Measurements from ENCODE around the gene CYB561A3.
"Not testable (repeated sequence)": the region's sequence is repeated elsewhere in the genome, so short reads cannot be mapped to it uniquely, and the experiment has no call there.

The CYB561A3 gene, protein sequence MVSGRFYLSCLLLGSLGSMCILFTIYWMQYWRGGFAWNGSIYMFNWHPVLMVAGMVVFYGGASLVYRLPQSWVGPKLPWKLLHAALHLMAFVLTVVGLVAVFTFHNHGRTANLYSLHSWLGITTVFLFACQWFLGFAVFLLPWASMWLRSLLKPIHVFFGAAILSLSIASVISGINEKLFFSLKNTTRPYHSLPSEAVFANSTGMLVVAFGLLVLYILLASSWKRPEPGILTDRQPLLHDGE

DNA sequence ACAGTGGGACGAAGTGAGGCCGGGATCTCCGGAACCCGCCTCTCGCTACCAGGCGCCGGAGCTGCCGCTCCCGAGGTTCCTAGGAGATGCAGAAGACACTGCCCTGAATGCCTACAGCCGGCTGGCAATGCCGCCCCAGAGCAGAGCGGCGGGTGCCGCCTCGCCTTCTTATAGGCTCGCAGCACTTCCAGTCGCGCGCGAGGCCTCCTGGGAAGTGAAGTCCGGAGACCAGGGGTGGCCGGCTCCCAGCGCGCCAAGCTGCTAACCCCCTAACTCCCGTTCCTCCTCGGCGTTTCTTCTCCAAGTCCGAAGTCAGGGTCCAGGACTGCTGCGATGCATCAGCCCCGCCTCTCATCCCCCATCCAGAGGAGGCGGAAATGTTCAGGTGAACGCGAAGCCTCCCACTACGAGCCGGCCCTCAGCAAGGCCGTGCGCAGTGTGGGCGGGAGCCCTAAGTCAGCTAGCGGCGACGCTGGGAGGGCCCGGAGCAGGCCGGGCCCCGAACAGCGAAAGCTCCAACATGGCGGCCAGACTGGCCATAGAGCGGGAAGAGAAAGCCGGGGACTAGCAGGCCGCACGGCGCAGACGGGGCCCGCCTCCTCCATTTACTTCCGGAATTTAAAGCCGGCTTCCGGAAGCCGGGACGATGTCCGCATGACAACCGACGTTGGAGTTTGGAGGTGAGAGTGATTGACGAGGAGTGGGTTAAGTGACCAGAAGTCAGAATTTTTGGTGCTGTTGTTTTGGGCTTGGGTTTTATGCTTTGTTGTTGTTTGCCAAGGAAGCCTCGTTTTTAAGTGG is at the start of gene CYB561A3, which contains the start of gene TMEM138:
TSS of gene CYB561A3 (minus strand) at position 142 of the 801 bp plus-strand sequence. CDS start 5,169 bp downstream, outside the sequence.
TSS of gene TMEM138 (plus strand) at position 634 of the 801 bp plus-strand sequence. CDS start 2,017 bp downstream, outside the sequence.
- Mint-ChIP-seq H3K4me3 (peak within 1 kb of the TSS; percentile 97), H3K27ac (peak within 1 kb of the TSS; percentile 95), H3K9me3 (no peaks in the 10 kb centered on the region), H3K36me3 (peaks cover 1% of the 10 kb centered on the region), H3K4me1 (peaks cover 31% of the 10 kb centered on the region), H3K27me3 (no peaks in the 10 kb centered on the region)
- peak; percentile 70 for ATAC-seq (ENCODE audit: low read depth)
- peak; percentile 79 to 84 for DNase-seq (ENCODE audit: low spot score in 2 of 2)

DNA sequence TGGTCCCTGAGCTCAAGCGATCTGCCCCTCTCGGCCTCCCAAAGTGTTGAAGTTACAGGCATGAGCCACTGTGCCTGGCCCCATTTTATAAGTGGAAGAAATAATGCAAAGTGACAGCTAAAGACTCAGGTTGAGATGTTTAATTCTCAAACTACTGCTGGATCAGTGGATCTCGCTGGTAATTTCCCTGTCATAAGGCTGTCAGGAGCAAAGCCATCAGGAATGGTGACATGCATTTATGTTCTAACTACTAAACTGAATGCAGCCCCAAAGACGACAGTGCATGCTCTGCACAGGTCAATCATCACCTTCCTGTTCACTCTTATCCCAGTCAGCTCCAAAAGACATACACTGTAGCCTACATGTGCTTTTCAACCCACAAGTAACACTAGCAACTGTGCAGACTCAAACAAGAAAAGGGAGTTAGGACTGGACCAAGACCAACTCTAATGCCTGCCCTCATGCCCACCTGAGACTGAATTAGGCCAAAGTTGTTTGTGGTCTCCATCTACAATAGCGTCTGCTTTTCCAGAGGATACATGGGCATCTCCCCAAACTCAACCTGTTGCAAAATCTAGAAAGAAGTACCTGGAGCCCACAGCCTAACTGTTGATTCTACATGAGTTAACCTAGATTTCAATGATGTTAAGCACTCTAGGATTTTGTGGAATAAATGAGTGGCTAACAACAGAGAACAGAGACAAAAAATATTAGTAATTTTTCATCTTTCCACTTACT is 45.5 kb upstream of the CYB561A3 start:
- H3K27me3 Mint-ChIP-seq, result no peaks in the 10 kb centered on the region
- no peaks in the 10 kb centered on the region for H3K9me3 Mint-ChIP-seq
- DNase-seq (ENCODE audit: low spot score in 2 of 2), result no peak
- no peak overlapping the region for H3K4me3 Mint-ChIP-seq
- no peaks in the 10 kb centered on the region for H3K4me1 Mint-ChIP-seq
- peaks cover 32% of the 10 kb centered on the region for H3K36me3 Mint-ChIP-seq
- no peak for ATAC-seq (ENCODE audit: low read depth)
- H3K27ac Mint-ChIP-seq, result no peak overlapping the region

DNA sequence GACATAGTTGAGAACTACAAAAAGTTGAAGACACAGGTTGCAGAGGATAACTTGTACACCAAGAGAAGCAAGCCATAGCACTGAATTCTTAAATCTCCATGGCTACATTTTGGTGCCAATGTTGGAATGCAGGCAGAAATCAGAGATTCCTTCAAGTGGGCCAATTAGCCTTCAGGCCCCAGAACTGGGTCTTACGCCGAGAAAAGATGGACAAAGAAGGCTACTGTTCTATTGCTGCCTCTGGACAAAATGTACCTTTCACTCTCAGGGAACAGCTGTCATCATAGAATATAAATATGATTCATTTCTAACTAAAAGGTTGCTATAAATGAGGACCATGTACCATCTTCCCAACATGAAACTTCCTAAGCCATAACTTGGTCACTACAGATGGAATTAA is 44.4 kb upstream of the CYB561A3 start:
- no peaks in the 10 kb centered on the region for H3K27me3 Mint-ChIP-seq
- H3K27ac Mint-ChIP-seq, result no peak overlapping the region
- no peak for ATAC-seq (ENCODE audit: low read depth)

DNA sequence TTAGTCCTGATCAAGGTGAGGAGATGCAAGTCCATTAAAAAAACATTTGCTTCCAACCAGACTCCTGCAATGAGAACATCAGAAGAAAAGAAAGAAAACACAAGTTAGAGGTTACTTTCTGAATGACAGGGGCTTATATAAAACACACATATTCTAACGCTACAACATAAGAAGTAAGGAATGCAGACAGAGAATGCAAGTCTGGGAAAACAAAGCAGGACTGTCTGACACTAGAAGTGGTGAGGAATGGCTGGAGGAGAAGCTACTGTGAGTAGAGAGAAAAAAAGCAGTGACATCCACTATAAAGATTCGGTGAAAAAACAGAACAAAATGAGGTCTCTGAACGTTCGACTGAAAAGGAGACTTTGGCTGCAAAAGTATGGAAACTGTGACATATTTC is 43.0 kb upstream of the CYB561A3 start:
- H3K4me3 Mint-ChIP-seq, result no peak overlapping the region
- DNase-seq (ENCODE audit: low spot score in 2 of 2), result no peak
- H3K4me1 Mint-ChIP-seq, result peaks cover 5% of the 10 kb centered on the region
- H3K36me3 Mint-ChIP-seq, result peaks cover 28% of the 10 kb centered on the region
- no peaks in the 10 kb centered on the region for H3K27me3 Mint-ChIP-seq
- no peak for ATAC-seq (ENCODE audit: low read depth)
- peak overlapping the region; percentile 46 for H3K27ac Mint-ChIP-seq
- no peaks in the 10 kb centered on the region for H3K9me3 Mint-ChIP-seq

More for the DNA sequence above, 44.4 kb upstream of the CYB561A3 start:
- no peak for DNase-seq (ENCODE audit: low spot score in 2 of 2)
- Mint-ChIP-seq H3K9me3 (no peaks in the 10 kb centered on the region), H3K4me3 (no peak overlapping the region), H3K36me3 (peaks cover 24% of the 10 kb centered on the region), H3K4me1 (no peaks in the 10 kb centered on the region)

DNA sequence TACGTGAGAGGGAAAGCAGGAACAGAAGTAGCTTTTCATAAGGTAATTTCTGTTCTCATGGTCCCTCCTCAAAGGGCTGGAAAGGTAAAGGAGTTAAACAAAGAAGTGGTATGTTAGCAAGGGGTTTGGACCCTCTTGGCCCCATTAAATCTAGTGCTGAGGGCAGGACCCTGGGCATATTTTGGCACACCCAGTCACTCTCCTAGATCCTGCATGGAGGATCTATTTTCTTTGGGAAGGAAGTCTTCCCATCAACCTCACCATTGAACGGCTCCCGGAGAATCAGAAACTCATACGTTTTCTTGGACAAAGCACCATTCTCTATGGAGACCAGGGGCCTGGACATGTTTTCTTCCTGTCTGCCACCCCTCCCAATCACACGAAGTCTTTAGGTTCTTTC is 42.4 kb upstream of the CYB561A3 start:
- peaks cover 28% of the 10 kb centered on the region for H3K36me3 Mint-ChIP-seq

DNA sequence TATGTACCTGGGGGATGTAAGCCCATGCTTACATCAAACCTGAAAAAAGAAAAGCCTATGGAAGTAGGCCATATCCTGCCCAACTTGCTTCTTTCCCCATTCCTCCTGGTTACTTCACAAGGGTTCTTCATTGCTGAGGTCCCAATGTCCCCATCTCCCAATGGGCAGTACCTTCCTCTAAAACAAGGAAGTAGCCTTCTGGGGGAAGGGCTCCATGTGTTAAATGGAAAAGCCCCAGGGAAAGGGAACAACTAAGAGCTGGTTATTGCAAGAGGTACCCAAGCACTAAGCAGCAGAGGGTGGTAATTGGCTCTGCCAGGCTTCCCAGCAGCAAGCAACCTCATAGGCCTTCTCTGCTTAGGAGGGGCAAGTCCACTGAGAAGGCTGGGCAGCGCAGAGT is 42.0 kb upstream of the CYB561A3 start:
- DNase-seq (ENCODE audit: low spot score in 2 of 2) (no peak), ATAC-seq (ENCODE audit: low read depth) (no peak)
- no peak overlapping the region for H3K4me3 Mint-ChIP-seq
- peaks cover 5% of the 10 kb centered on the region for H3K4me1 Mint-ChIP-seq
- H3K27me3 Mint-ChIP-seq, result no peaks in the 10 kb centered on the region
- peaks cover 30% of the 10 kb centered on the region for H3K36me3 Mint-ChIP-seq
- no peaks in the 10 kb centered on the region for H3K9me3 Mint-ChIP-seq
- no peak overlapping the region for H3K27ac Mint-ChIP-seq

More for the DNA sequence above, 42.4 kb upstream of the CYB561A3 start:
- Mint-ChIP-seq H3K27ac (no peak overlapping the region), H3K9me3 (no peaks in the 10 kb centered on the region), H3K4me1 (peaks cover 5% of the 10 kb centered on the region), H3K27me3 (no peaks in the 10 kb centered on the region), H3K4me3 (no peak overlapping the region)
- no peak for ATAC-seq (ENCODE audit: low read depth)
- no peak for DNase-seq (ENCODE audit: low spot score in 2 of 2)

DNA sequence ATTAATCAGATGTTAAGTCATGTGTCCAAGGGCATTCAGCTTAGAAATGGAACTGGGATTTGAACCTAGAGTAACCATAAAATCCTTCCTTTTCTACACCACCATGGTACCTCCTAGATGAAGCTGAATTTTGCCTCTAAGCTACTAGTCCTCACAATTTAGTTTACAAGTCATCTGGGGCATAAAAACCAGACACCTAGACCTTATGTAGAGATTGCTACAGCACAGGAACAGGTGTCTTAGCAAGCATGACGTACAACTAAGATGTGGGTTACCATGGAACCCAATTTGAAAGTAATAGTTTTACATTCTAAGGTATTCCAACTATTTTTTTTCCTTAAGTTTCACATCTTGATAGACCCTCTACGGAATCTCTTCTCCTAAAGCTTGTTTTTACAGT is 39.9 kb upstream of the CYB561A3 start:
- peaks cover 26% of the 10 kb centered on the region for H3K36me3 Mint-ChIP-seq
- H3K4me1 Mint-ChIP-seq, result peaks cover 5% of the 10 kb centered on the region
- no peak overlapping the region for H3K27ac Mint-ChIP-seq
- no peaks in the 10 kb centered on the region for H3K27me3 Mint-ChIP-seq
- DNase-seq (ENCODE audit: low spot score in 2 of 2) (no peak), ATAC-seq (ENCODE audit: low read depth) (no peak)
- H3K4me3 Mint-ChIP-seq, result no peak overlapping the region
- H3K9me3 Mint-ChIP-seq, result no peaks in the 10 kb centered on the region

DNA sequence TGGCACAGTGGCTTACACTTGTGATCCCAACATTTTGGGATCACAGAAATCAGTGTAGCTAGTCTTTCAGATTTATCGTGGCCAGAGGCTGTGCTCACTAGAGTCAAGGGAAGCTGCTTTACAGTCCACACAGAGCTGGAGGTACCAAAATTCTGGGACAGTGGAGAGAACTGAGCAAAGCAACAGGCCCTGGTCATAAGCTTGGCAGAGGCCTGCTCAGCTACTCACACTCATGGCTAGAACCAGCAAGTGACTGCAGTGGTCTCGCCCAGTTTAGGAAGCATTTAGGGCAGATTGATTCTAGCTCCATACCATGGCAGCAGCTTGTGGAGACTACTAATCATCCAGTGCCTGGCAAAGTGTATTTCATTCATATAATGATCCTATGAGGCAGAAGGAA is 39.5 kb upstream of the CYB561A3 start:
- no peaks in the 10 kb centered on the region for H3K9me3 Mint-ChIP-seq
- H3K36me3 Mint-ChIP-seq, result peaks cover 26% of the 10 kb centered on the region
- no peak for DNase-seq (ENCODE audit: low spot score in 2 of 2)
- no peak for ATAC-seq (ENCODE audit: low read depth)
- H3K4me3 Mint-ChIP-seq, result no peak overlapping the region
- H3K27me3 Mint-ChIP-seq, result no peaks in the 10 kb centered on the region
- peaks cover 5% of the 10 kb centered on the region for H3K4me1 Mint-ChIP-seq
- no peak overlapping the region for H3K27ac Mint-ChIP-seq

DNA sequence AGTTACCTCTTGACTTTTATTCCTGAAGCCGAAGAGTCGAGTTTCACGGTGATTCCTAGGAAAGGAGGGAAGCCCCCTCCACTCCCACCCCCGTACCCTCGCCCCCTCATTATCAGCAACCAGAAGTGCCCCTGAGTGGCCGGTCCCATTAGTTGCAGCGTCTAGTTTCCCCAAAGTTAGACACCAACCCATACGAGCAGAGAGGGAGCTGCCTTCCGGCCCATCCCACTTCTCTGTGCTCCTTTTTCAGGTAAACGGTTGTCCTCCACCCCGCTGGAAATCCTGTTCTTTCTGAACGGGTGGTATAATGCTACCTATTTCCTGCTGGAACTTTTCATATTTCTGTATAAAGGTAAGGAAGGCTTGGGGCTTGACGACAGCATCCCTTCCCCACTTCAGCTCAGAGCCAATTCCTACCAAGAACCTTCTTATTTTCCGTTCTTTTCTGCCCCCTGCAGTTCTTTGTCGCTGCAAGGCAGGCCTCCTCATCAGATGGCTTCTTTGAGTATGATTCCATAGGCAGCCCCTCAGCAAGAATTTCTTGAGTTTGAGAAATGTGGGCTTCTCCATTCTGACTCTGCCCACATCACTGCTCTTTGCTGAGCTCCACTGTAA is 31.4 kb upstream of the CYB561A3 start:
- Mint-ChIP-seq H3K36me3 (peaks cover 11% of the 10 kb centered on the region), H3K27me3 (no peaks in the 10 kb centered on the region), H3K9me3 (no peaks in the 10 kb centered on the region), H3K4me3 (peak overlapping the region; percentile 98), H3K27ac (peak overlapping the region; percentile 96), H3K4me1 (peaks cover 16% of the 10 kb centered on the region)
- DNase-seq (ENCODE audit: low spot score in 2 of 2) (peak in 1 of 2 donors; percentile 8), ATAC-seq (ENCODE audit: low read depth) (peak; percentile 51)

DNA sequence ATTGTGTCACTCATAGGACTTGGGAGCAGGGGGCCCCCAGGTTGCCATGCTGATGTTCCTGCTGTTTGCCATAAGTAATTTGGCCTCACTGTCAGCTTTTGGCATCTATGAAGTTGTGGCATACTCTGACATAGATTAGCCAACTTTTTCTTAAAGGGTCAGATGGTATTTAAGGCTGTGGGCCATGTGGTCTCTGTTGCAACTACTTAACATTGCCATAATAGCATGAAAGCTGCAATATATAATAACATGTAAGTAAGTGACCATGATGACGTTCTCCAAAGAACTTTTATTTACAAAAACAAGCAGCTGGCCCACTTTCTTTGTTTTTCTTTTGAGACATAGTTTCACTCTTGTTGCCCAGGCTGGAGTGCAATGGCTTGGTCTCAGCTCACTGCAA is 28.5 kb upstream of the CYB561A3 start:
- H3K27ac Mint-ChIP-seq, result no peak overlapping the region
- peaks cover 22% of the 10 kb centered on the region for H3K4me1 Mint-ChIP-seq
- DNase-seq (ENCODE audit: low spot score in 2 of 2) (no peak), ATAC-seq (ENCODE audit: low read depth) (no peak)
- H3K36me3 Mint-ChIP-seq, result peaks cover 4% of the 10 kb centered on the region
- no peaks in the 10 kb centered on the region for H3K27me3 Mint-ChIP-seq
- no peak overlapping the region for H3K4me3 Mint-ChIP-seq
- H3K9me3 Mint-ChIP-seq, result no peaks in the 10 kb centered on the region

DNA sequence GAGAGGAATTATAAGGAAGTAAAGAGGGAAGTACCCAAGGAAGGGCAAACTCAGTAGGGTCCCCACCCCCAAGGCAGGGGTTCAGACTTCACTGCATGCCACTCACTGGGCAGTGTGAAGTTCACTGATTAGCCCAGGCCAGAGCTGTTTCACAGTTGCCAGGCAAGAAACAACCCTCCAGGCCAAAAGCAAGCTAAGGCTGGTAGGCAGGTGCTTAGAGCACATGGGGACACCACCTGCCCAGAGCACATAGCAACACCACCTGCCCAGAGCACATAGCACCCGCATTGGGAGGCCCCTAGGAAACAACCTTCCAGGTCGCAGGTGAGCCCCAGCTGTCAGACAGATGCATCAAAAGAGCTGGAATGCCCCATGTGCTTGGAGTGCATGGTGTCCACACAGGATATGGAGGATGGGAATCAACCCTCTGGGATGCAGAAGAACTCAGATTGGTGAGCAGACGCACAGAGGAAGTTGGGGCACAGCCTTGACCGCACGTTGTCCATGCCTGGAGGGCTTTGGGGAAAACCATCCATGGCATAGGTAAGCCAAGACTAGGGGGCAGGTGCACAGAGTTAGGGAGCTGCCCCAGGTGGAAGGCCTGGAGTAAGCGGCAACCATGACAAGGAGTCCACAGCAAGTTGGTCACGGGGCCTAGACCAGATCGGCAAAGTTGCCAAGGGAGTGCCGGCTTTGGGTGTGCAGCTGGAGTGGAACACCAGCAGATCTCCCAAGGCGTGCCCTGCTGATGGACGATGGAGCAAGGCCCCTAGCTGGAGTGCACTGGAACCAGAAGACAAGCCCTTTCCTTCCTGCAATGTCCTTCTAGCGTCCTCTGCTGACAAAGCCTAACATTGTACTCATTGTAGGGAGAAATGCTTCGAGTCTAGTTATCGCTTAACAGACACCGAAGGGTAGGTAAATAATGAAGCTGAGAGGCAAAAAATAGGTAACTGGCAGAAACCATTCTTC is 22.9 kb upstream of the CYB561A3 start:
- H3K36me3 Mint-ChIP-seq, result no peaks in the 10 kb centered on the region
- H3K4me1 Mint-ChIP-seq, result peaks cover 9% of the 10 kb centered on the region
- H3K27me3 Mint-ChIP-seq, result no peaks in the 10 kb centered on the region
- DNase-seq (ENCODE audit: low spot score in 2 of 2) (no peak), ATAC-seq (ENCODE audit: low read depth) (no peak)
- H3K27ac Mint-ChIP-seq, result no peak overlapping the region
- H3K9me3 Mint-ChIP-seq, result no peaks in the 10 kb centered on the region
- H3K4me3 Mint-ChIP-seq, result no peak overlapping the region

DNA sequence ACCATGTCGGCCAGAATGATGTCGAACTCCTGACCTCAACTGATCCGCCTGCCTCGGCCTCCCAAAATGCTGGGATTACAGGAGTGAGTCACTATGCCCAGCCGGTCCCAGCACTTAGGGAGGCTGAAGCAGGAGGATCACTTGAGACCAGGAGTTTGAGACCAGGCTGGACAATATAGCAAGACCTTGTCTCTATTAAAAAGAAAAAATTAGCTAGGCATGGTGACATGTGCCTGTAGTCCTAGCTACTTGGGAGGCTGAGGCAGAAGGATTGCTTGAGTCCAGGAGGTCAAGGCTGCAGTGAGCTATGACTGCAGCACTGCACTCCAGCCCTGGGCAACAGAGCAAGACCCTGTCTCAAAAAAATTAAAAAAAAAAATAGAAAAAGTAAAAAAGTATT is 22.2 kb upstream of the CYB561A3 start:
- H3K27ac Mint-ChIP-seq; H3K36me3 Mint-ChIP-seq; H3K27me3 Mint-ChIP-seq; H3K9me3 Mint-ChIP-seq; DNase-seq (ENCODE audit: low spot score in 2 of 2); H3K4me3 Mint-ChIP-seq; H3K4me1 Mint-ChIP-seq; ATAC-seq (ENCODE audit: low read depth): not testable (repeated sequence)

DNA sequence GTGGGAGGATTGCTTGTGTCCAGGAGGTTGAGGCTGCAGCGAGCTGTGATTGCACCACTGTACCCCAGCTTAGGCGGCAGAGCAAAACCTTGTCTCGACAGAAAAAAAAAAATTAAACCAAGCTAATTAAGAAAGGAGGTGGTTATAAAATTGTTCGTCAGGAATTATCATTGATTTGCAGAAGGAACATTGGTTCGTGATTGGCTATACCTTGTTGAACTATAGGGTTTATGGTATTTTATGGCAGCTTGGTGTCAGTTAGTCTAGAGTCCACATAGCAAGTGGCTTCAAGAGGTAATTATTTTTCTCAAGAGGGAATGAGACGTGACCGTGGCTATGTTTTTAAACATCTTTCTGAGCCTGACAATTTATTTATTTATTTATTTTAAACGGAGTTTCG is 19.2 kb upstream of the CYB561A3 start:
- Mint-ChIP-seq H3K4me1 (peaks cover 11% of the 10 kb centered on the region), H3K27me3 (no peaks in the 10 kb centered on the region), H3K27ac (no peak overlapping the region), H3K36me3 (peaks cover 8% of the 10 kb centered on the region), H3K9me3 (no peaks in the 10 kb centered on the region), H3K4me3 (no peak overlapping the region)
- DNase-seq (ENCODE audit: low spot score in 2 of 2) (no peak), ATAC-seq (ENCODE audit: low read depth) (no peak)

Measured in memory B cell (primary cell).